Thoracic aorta (tissue), 2 donors: ENCODE data around the gene USP54. TPM values are rescaled to one million over a fixed set of nuclear protein-coding genes. Genes with fewer than 3 reads are reported as not detected.
"Not testable (repeated sequence)": the region's sequence is repeated elsewhere in the genome, so short reads cannot be mapped to it uniquely, and the experiment has no call there.

ENCODE experiments used
- ATAC-seq: fragments of 150-250 bp; one replicate; pipeline ENCODE4 v1.8.0; 2017; ENCODE audit warnings: low read depth; ENCODE audit not compliant: insufficient number of reproducible peaks, low FRiP score
- DNase-seq: peaks from one replicate; pipeline ENCODE4 v3.0.0-alpha.2; 2020; ENCODE audit warnings: low spot score
- H3K27ac ChIP-seq, 2 donors: fragments of 200-600 bp; sonication (generic); 1 replicate in 1 of 2; 2 replicates in 1 of 2; pipeline ENCODE4 v1.5.1; 2016; ENCODE audit warnings: mild to moderate bottlenecking in 2 of 2, moderate library complexity in 2 of 2
- H3K27me3 ChIP-seq: fragments of 200-600 bp; sonication (generic); replicated peaks from 2 replicates; pipeline ENCODE4 v1.6.0; 2016; ENCODE audit warnings: mild to moderate bottlenecking; ENCODE audit not compliant: insufficient read depth
- H3K36me3 ChIP-seq: fragments of 200-600 bp; sonication (generic); one replicate; pipeline ENCODE4 v1.5.1; 2016
- H3K4me1 ChIP-seq, 2 donors: fragments of 200-600 bp; sonication (generic); 1 replicate in 1 of 2; 2 replicates in 1 of 2; pipeline versions ENCODE4 v1.5.1 to v1.6.0; 2016; ENCODE audit warnings: low read depth in 2 of 2, mild to moderate bottlenecking in 1 of 2; ENCODE audit not compliant: control insufficient read depth in 1 of 2
- H3K4me3 ChIP-seq: fragments of 200-600 bp; sonication (generic); 2 replicates; pipeline ENCODE4 v1.5.1; 2016; ENCODE audit warnings: mild to moderate bottlenecking
- H3K9me3 ChIP-seq: fragments of 200-600 bp; sonication (generic); 2 replicates; pipeline ENCODE4 v1.5.1; 2016
- total RNA-seq, 2 donors: library from RNA; depleted of rRNA; stranded (reverse); fragments of >200 nt; gene quantifications; one replicate each; pipeline versions ENCODE4 v1.1.0 to v1.2.3, GENCODE V29; 2016
- TF ChIP-seq, protein P1 (sequence below): fragments of 200-600 bp; sonication (generic); IDR thresholded peaks from one replicate; pipeline ENCODE4 v1.5.1; 2019; ENCODE audit warnings: antibody characterized with exemption

Gene USP54
- total RNA-seq, 2 donors from 2014 or later: 20.1 to 45.1 TPM

DNA sequence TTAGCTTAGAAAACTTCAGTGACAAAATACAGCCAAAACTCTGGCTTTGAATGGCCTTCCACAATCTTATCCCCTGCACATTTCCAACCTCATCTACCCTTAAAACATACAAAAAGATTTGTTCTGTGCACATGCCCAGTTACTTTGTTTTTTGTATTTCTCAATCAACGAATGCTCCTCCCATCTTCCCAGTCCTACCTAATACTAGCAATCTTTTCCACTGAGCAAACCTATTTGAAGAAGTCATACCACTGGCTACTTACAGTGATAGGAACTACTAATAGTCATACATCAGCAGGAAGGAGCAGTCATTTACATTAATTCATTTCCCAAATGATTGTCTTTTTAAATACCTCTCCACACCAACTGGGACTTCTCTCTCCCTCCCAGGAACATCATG, 2.5 kb downstream of the USP54 start:
- Histone ChIP-seq H3K36me3 (no peaks in the 10 kb centered on the region), H3K9me3 (no peaks in the 10 kb centered on the region), H3K4me3 (no peak overlapping the region), H3K27me3 (no peaks in the 10 kb centered on the region), H3K4me1 (peaks cover 22 to 42% of the 10 kb centered on the region in 2 donors), H3K27ac (no peak overlapping the region)
- no peak for ATAC-seq
- DNase-seq: no peak
- TF ChIP-seq, protein P1, sequence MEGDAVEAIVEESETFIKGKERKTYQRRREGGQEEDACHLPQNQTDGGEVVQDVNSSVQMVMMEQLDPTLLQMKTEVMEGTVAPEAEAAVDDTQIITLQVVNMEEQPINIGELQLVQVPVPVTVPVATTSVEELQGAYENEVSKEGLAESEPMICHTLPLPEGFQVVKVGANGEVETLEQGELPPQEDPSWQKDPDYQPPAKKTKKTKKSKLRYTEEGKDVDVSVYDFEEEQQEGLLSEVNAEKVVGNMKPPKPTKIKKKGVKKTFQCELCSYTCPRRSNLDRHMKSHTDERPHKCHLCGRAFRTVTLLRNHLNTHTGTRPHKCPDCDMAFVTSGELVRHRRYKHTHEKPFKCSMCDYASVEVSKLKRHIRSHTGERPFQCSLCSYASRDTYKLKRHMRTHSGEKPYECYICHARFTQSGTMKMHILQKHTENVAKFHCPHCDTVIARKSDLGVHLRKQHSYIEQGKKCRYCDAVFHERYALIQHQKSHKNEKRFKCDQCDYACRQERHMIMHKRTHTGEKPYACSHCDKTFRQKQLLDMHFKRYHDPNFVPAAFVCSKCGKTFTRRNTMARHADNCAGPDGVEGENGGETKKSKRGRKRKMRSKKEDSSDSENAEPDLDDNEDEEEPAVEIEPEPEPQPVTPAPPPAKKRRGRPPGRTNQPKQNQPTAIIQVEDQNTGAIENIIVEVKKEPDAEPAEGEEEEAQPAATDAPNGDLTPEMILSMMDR: no peak

DNA sequence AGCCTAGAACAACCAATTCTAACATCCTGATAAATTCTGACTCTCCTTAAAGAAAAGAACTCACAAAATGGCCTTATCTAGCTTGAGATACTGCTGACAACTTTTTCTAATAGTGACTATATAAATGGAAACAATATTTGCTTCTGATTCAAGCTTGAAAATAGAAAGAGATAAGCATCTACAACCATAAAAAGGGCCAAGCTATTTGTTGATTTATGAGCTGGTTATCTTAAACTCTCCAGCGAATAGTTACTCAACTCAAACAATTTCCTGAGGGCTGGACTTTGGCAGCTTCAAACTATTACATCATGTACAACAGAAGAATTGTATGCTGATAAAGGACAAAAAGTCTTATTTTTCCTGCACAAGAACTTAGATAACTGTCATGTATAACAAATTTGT, 4.6 kb downstream of the USP54 start:
- Histone ChIP-seq H3K4me1 (peaks cover 17 to 33% of the 10 kb centered on the region in 2 donors), H3K9me3 (no peaks in the 10 kb centered on the region), H3K36me3 (no peaks in the 10 kb centered on the region), H3K27ac (peak overlapping the region; percentile 37 to 79), H3K27me3 (no peaks in the 10 kb centered on the region), H3K4me3 (peak overlapping the region; percentile 26)
- peak; percentile 80 for ATAC-seq
- peak; percentile 11 for DNase-seq
- TF ChIP-seq, protein P1: no peak

DNA sequence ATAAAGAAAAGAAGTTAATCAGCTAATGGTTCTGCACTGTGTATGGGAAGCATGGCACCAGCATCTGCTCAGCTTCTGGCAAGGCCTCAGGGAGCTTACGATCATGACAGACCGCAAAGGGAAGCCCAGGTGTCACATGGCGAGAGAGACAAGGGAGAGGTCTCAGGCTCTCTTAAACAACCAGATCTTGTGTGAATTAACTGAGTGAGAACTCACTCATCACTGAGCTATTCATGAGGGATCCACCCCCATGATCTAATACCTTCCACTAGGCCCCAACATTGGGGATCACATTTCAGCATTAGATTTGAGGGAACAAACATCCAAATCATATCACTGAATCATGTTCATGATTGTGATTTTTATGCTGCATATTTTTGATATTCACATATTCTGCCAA, 5.8 kb downstream of the USP54 start:
- Histone ChIP-seq H3K27me3 (no peaks in the 10 kb centered on the region), H3K9me3 (no peaks in the 10 kb centered on the region), H3K36me3 (no peaks in the 10 kb centered on the region), H3K4me3 (no peak overlapping the region), H3K4me1 (peaks cover 10 to 22% of the 10 kb centered on the region in 2 donors), H3K27ac (no peak overlapping the region)
- DNase-seq: no peak
- ATAC-seq: no peak
- TF ChIP-seq, protein P1: no peak

DNA sequence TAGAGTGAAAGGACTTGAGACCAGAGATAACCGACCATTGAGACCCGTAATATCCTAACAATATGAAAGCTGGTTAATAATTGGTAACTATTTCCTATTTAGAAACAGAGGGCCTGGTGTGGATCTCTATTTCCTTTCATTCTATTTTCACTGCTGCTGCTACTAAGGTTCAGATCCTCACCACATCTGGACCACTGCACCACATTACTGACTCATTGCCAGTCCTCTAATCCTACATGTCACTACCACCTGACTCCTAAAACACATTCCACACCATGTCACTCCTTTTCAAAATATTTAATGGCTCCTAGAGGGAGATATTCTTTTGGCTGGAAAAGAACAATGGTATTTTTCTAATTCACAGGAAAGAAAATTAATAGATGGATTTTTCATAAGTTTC, 6.4 kb downstream of the USP54 start:
- ATAC-seq (no peak), DNase-seq (no peak)
- H3K27me3 ChIP-seq: no peaks in the 10 kb centered on the region
- TF ChIP-seq, protein P1: no peak
- H3K36me3 ChIP-seq: no peaks in the 10 kb centered on the region
- H3K4me3 ChIP-seq: no peak overlapping the region
- H3K9me3 ChIP-seq: no peaks in the 10 kb centered on the region
- peaks cover 10 to 22% of the 10 kb centered on the region in 2 donors for H3K4me1 ChIP-seq
- H3K27ac ChIP-seq: no peak overlapping the region

DNA sequence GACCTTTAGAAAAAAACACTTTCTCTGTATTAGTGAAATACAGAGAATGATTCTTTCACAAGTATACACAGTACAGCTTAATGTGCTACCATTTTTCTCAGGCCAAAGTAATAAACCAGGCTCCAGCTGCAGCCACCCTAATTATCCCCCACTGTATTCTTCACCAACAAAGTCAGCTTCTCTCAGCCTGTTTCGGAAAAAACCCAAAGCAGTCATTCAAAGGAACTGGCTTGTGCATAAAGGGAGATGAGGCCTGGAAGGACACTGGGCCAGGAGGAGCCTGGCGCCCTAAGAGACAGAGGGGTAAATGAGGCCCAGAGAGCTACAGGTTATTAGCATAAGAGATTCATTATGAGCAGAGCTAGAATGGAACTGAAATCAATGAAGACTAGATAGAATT, 9.2 kb downstream of the USP54 start:
- ATAC-seq: no peak
- no peaks in the 10 kb centered on the region for H3K36me3 ChIP-seq
- H3K27me3 ChIP-seq: no peaks in the 10 kb centered on the region
- peaks cover 15 to 43% of the 10 kb centered on the region in 2 donors for H3K4me1 ChIP-seq
- H3K9me3 ChIP-seq: no peaks in the 10 kb centered on the region
- no peak overlapping the region for H3K4me3 ChIP-seq
- DNase-seq: no peak
- no peak overlapping the region for H3K27ac ChIP-seq
- TF ChIP-seq, protein P1: no peak

DNA sequence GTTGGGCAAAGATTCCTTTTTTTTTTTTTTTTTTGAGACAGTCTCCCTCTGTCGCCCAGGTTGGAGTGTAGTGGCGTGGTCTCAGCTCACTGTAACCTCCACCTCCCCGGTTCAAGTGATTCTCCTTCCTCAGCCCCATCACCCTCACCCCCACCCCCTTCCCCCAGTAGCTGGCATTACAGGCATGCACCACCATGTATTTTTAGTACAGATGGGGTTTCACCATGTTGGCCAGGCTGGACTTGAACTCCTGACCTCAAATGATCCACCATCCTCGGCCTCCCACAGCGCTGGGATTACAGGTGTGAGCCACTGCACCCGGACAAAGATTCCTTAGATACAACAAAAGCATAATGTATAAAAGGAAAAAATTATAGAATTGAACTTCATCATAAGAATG, 12.2 kb downstream of the USP54 start:
- not testable (repeated sequence) for DNase-seq, H3K27me3 ChIP-seq, H3K9me3 ChIP-seq, ATAC-seq, H3K36me3 ChIP-seq, H3K4me3 ChIP-seq
- Histone ChIP-seq H3K27ac (peak overlapping the region in 1 of 2 donors; percentile 75), H3K4me1 (peaks cover 20 to 39% of the 10 kb centered on the region in 2 donors)
